SH-SY5Y (cell line): ENCODE measurements around the gene MICALL2.

Experiments
- GATA2 ChIP-seq: IDR thresholded peaks from 2 replicates; pipeline ENCODE4 v1.6.1; 2011; ENCODE audit warnings: mild to moderate bottlenecking, low read depth, low read length
- GATA3 ChIP-seq: IDR thresholded peaks from 2 replicates; pipeline ENCODE4 v1.6.1; 2011; ENCODE audit warnings: low read depth, mild to moderate bottlenecking, low read length, moderate library complexity

DNA sequence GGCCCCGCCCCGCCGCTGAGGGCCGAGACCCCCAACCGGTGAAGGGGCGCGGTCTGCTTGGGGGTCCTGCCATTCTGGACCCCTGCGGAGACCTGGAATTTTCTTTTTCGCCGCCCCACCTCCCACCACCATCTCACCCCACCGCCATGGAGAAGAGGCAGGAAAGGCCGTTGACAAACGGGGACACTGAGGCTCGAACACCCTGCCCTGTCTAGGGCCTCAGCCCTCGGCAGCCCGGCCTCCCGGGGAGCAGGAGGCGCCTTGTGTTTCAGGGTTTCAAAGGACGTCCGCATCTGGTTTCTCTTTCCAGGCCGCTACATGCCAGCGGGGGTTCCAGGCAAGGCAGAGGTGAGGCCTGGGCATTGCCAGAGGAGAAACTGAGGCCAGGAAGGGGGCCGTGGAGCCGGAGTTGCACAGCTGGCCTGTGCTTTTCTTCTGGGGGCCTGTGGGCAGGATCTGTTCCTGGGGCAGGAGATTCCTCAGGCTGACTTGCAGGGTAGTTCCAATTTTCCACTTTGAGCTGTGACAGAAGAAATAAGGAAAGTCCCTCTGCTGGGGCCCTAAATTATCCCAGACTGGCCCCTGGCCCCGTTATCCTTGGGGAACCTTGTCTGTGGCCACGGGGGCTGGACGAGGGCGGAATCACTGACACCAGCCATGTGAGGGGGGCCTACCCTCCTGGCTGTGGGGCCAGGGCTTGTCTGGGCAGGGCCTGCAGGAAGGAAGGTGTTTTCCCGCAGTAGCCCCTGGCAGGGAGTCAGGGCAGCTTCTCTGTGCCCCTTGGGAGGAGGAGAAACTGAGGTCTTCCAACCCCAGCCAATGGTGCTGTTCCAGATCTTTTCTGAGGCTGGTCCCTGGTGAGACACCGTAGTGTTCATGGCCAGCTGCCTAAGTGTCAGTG lies 900 bp upstream of the MICALL2 start:
- TF ChIP-seq GATA3 (no peak), GATA2 (no peak)
